Activated T-cell treated with anti-CD3 and anti-CD28 coated beads, Interleukin-2, amount 50 U/mL, for 72 hours (primary cell): ENCODE measurements around the gene SATB1. TPM values are rescaled to one million over a fixed set of nuclear protein-coding genes. Genes with fewer than 3 reads are reported as not detected.
A peak's percentile ranks its signal among the peaks of the same experiment; 100 is the strongest.
"Not testable (repeated sequence)": the region's sequence is repeated elsewhere in the genome, so short reads cannot be mapped to it uniquely, and the experiment has no call there.

ENCODE experiments used
- ATAC-seq, 2 donors: fragments of 150-1000 bp; cut with Tn5 transposase; replicated peaks in 1 of 2; 2 replicates each; pipeline ENCODE4 v1.10.0; 2021; ENCODE audit warnings: moderate library complexity in 2 of 2, mild to moderate bottlenecking in 1 of 2
- DNase-seq, 2 donors: peaks; one replicate each; pipeline ENCODE4 v3.0.0; 2021 to 2022; ENCODE audit warnings: mixed read lengths in 1 of 2
- H3K27ac Mint-ChIP-seq: one replicate; pipeline ENCODE4 v1.8.0; 2022; ENCODE audit warnings: mild to moderate bottlenecking, moderate library complexity, mixed read lengths
- H3K27me3 Mint-ChIP-seq: one replicate; pipeline ENCODE4 v1.8.0; 2022; ENCODE audit warnings: low read depth, mixed read lengths
- H3K36me3 Mint-ChIP-seq, 2 donors: one replicate each; pipeline ENCODE4 v1.8.0; 2022; ENCODE audit warnings: mixed read lengths in 2 of 2, mild to moderate bottlenecking in 1 of 2; ENCODE audit not compliant: insufficient read depth in 2 of 2
- H3K4me1 Mint-ChIP-seq: one replicate; pipeline ENCODE4 v1.8.0; 2022; ENCODE audit warnings: low read depth, mixed read lengths
- H3K4me3 Mint-ChIP-seq, 2 donors: one replicate each; pipeline ENCODE4 v1.8.0; 2022; ENCODE audit warnings: mild to moderate bottlenecking in 2 of 2, mixed read lengths in 2 of 2, moderate library complexity in 2 of 2
- H3K9me3 Mint-ChIP-seq, 2 donors: one replicate each; pipeline ENCODE4 v1.8.0; 2022; ENCODE audit warnings: mixed read lengths in 2 of 2
- total RNA-seq, 2 donors: library from RNA; stranded (reverse); gene quantifications; one replicate each; pipeline ENCODE4 v1.2.3, GENCODE V29; 2022

The SATB1 gene
- total RNA-seq = 100 to 1,000 TPM; 716 to 962 TPM

- Mint-ChIP-seq H3K4me3 (peak within 1 kb of the TSS; percentile 95 to 98), H3K27me3 (no peaks in the 10 kb centered on the region), H3K36me3 (peaks cover 49 to 68% of the 10 kb centered on the region in 2 donors), H3K9me3 (no peaks in the 10 kb centered on the region), H3K27ac (peak within 1 kb of the TSS; percentile 99), H3K4me1 (peaks cover 74% of the 10 kb centered on the region)
- DNase-seq = peak; percentile 72 to 74
- ATAC-seq = peak; percentile 49 to 56
These were observed at the start of gene SATB1 for GRCh38 chr3:18424729-18425640. SATB1 (minus strand) TSS chr3:18425339; CDS start chr3:18420967, 4,372 bp downstream.

- H3K27ac Mint-ChIP-seq = no peak overlapping the region
- H3K9me3 Mint-ChIP-seq = peaks cover 0 to 3% of the 10 kb centered on the region in 2 donors
- no peaks in the 10 kb centered on the region for H3K27me3 Mint-ChIP-seq
- no peak for DNase-seq
- H3K4me1 Mint-ChIP-seq = peaks cover 13% of the 10 kb centered on the region
- H3K36me3 Mint-ChIP-seq = peaks cover 13 to 33% of the 10 kb centered on the region in 2 donors
- no peak for ATAC-seq
- H3K4me3 Mint-ChIP-seq = no peak overlapping the region
These were observed 49.1 kb upstream of the SATB1 start for GRCh38 chr3:18474202-18474601.

- ATAC-seq (no peak), DNase-seq (no peak)
- Mint-ChIP-seq H3K4me1 (peaks cover 6% of the 10 kb centered on the region), H3K36me3 (peaks cover 32 to 60% of the 10 kb centered on the region in 2 donors), H3K4me3 (no peak overlapping the region), H3K9me3 (peaks cover 0 to 5% of the 10 kb centered on the region in 2 donors), H3K27me3 (no peaks in the 10 kb centered on the region), H3K27ac (no peak overlapping the region)
These were observed 44.6 kb upstream of the SATB1 start for GRCh38 chr3:18469775-18470174.

- ATAC-seq (no peak), DNase-seq (no peak)
- no peak overlapping the region for H3K4me3 Mint-ChIP-seq
- H3K36me3 Mint-ChIP-seq = peaks cover 35 to 69% of the 10 kb centered on the region in 2 donors
- H3K27me3 Mint-ChIP-seq = no peaks in the 10 kb centered on the region
- H3K9me3 Mint-ChIP-seq = peaks cover 3 to 9% of the 10 kb centered on the region in 2 donors
- peak overlapping the region; percentile 61 for H3K27ac Mint-ChIP-seq
- H3K4me1 Mint-ChIP-seq = peaks cover 6% of the 10 kb centered on the region
These were observed 41.0 kb upstream of the SATB1 start for GRCh38 chr3:18466136-18466535.

GRCh38 chr3:18454766-18455165 is 29.6 kb upstream of the SATB1 start:
- Mint-ChIP-seq H3K4me1 (peaks cover 63% of the 10 kb centered on the region), H3K4me3 (no peak overlapping the region), H3K27ac (no peak overlapping the region), H3K36me3 (peaks cover 32 to 70% of the 10 kb centered on the region in 2 donors), H3K27me3 (no peaks in the 10 kb centered on the region), H3K9me3 (peaks cover 4% of the 10 kb centered on the region in 2 donors)
- DNase-seq (no peak), ATAC-seq (no peak)

- H3K4me3 Mint-ChIP-seq = peak overlapping the region; percentile 73 to 82
These were observed 24.5 kb upstream of the SATB1 start for GRCh38 chr3:18449618-18450017.

GRCh38 chr3:18447720-18448119 is 22.6 kb upstream of the SATB1 start:
- Mint-ChIP-seq H3K27me3 (no peaks in the 10 kb centered on the region), H3K27ac (peak overlapping the region; percentile 95), H3K4me1 (peaks cover 53% of the 10 kb centered on the region), H3K36me3 (peaks cover 45 to 71% of the 10 kb centered on the region in 2 donors), H3K9me3 (no peaks in the 10 kb centered on the region), H3K4me3 (peak overlapping the region; percentile 91 to 98)
- ATAC-seq (no peak), DNase-seq (no peak)

More at GRCh38 chr3:18449618-18450017, 24.5 kb upstream of the SATB1 start:
- Mint-ChIP-seq H3K4me1 (peaks cover 70% of the 10 kb centered on the region), H3K36me3 (peaks cover 42 to 72% of the 10 kb centered on the region in 2 donors), H3K27ac (peak overlapping the region; percentile 82)
- H3K27me3 Mint-ChIP-seq, DNase-seq, ATAC-seq, H3K9me3 Mint-ChIP-seq: not testable (repeated sequence)

- ATAC-seq = no peak
- Mint-ChIP-seq H3K36me3 (peaks cover 40 to 73% of the 10 kb centered on the region in 2 donors), H3K9me3 (no peaks in the 10 kb centered on the region)
These were observed 21.1 kb upstream of the SATB1 start for GRCh38 chr3:18446149-18446825.

GRCh38 chr3:18445401-18446148 is 20.4 kb upstream of the SATB1 start:
- DNase-seq (peak; percentile 81 to 88), ATAC-seq (peak; percentile 72 to 77)
- Mint-ChIP-seq H3K9me3 (no peaks in the 10 kb centered on the region), H3K36me3 (peaks cover 38 to 75% of the 10 kb centered on the region in 2 donors), H3K27me3 (no peaks in the 10 kb centered on the region), H3K4me3 (peak overlapping the region; percentile 91 to 98), H3K27ac (peak overlapping the region; percentile 95), H3K4me1 (peaks cover 34% of the 10 kb centered on the region)

More at GRCh38 chr3:18446149-18446825, 21.1 kb upstream of the SATB1 start:
- Mint-ChIP-seq H3K27ac (peak overlapping the region; percentile 95), H3K27me3 (no peaks in the 10 kb centered on the region), H3K4me3 (peak overlapping the region; percentile 91 to 98), H3K4me1 (peaks cover 40% of the 10 kb centered on the region)
- DNase-seq = no peak

- DNase-seq (peak; percentile 83 to 84), ATAC-seq (peak; percentile 73 to 76)
- Mint-ChIP-seq H3K4me1 (peaks cover 26% of the 10 kb centered on the region), H3K9me3 (no peaks in the 10 kb centered on the region), H3K36me3 (peaks cover 40 to 75% of the 10 kb centered on the region in 2 donors), H3K27ac (peak overlapping the region; percentile 99), H3K27me3 (no peaks in the 10 kb centered on the region), H3K4me3 (peak overlapping the region; percentile 95 to 98)
These were observed 19.7 kb upstream of the SATB1 start for GRCh38 chr3:18444595-18445400.

- H3K4me1 Mint-ChIP-seq = peaks cover 17% of the 10 kb centered on the region
These were observed 18.8 kb upstream of the SATB1 start for GRCh38 chr3:18443665-18444594.

More at GRCh38 chr3:18443665-18444594, 18.8 kb upstream of the SATB1 start:
- ATAC-seq (no peak), DNase-seq (peak in 1 of 2 donors; percentile 34)
- no peaks in the 10 kb centered on the region for H3K9me3 Mint-ChIP-seq
- peaks cover 35 to 76% of the 10 kb centered on the region in 2 donors for H3K36me3 Mint-ChIP-seq
- H3K27me3 Mint-ChIP-seq = no peaks in the 10 kb centered on the region
- H3K4me3 Mint-ChIP-seq = peak overlapping the region; percentile 95 to 97
- peak overlapping the region; percentile 99 for H3K27ac Mint-ChIP-seq
